Activated CD8-positive, alpha-beta T cell treated with anti-CD3 and anti-CD28 coated beads for 36 hours (primary cell): Measurements from ENCODE around the gene ERP27. TPM values are rescaled to one million over a fixed set of nuclear protein-coding genes. Genes with fewer than 3 reads are reported as not detected.

Source experiments
- ATAC-seq: fragments of 200-7000 bp; cut with Tn5 transposase; one replicate; pipeline ENCODE4 v1.10.0; 2021; ENCODE audit warnings: mild to moderate bottlenecking, moderate library complexity
- CTCF ChIA-PET: fragments of 350-600 bp; sonication (Branson Sonifier 250); formaldehyde crosslinking; loops from one replicate; lab custom pipeline; 2021; ENCODE audit warnings: antibody characterized with exemption; lab: Charles Lee
- POLR2A ChIA-PET: fragments of 350-600 bp; sonication (Branson Sonifier 250); formaldehyde crosslinking; loops from one replicate; lab custom pipeline; 2021; ENCODE audit warnings: antibody characterized with exemption; lab: Charles Lee
- DNase-seq: peaks from one replicate; pipeline ENCODE4 v3.0.0-alpha.2; 2020
- H3K27ac Mint-ChIP-seq: one replicate; pipeline ENCODE4 v1.8.0; 2021; ENCODE audit warnings: mild to moderate bottlenecking, mixed read lengths
- H3K27me3 Mint-ChIP-seq: one replicate; pipeline ENCODE4 v1.8.0; 2021; ENCODE audit warnings: mixed read lengths
- H3K36me3 Mint-ChIP-seq: one replicate; pipeline ENCODE4 v1.8.0; 2021; ENCODE audit warnings: low read depth, mixed read lengths
- H3K4me1 Mint-ChIP-seq: one replicate; pipeline ENCODE4 v1.8.0; 2021; ENCODE audit warnings: low read depth, mixed read lengths
- H3K4me3 Mint-ChIP-seq: one replicate; pipeline ENCODE4 v1.8.0; 2021; ENCODE audit warnings: mild to moderate bottlenecking, moderate library complexity, mixed read lengths
- H3K9me3 Mint-ChIP-seq: one replicate; pipeline ENCODE4 v1.8.0; 2021; ENCODE audit warnings: mixed read lengths
- CTCF ChIP-seq: fragments of 200-600 bp; IDR thresholded peaks from one replicate; pipeline ENCODE4 v1.8.0; 2022; ENCODE audit warnings: antibody characterized with exemption, mild to moderate bottlenecking
- intact Hi-C: fragments of 100-400 bp; cut with micrococcal nuclease; formaldehyde crosslinking; loops from one replicate; pipeline ENCODE4 v1.10.0; 2022
- total RNA-seq, 2 experiments: library from RNA; stranded (reverse); gene quantifications; one replicate each; pipeline ENCODE4 v1.2.3, GENCODE V29; 2021

ERP27 gene
- total RNA-seq, 2 experiments from 2014 or later: 2.3 to 3.4 TPM

- CTCF ChIA-PET: interaction anchor here (0.7 to 1.2 kb wide), 2 partner anchors 22 to 525 kb away, joined by 3 read pairs; no protein-coding TSS in a partner anchor
- Mint-ChIP-seq H3K36me3 (no peaks in the 10 kb centered on the region), H3K27me3 (no peaks in the 10 kb centered on the region), H3K4me3 (no peak overlapping the region), H3K9me3 (no peaks in the 10 kb centered on the region), H3K4me1 (peaks cover 3% of the 10 kb centered on the region), H3K27ac (no peak overlapping the region)
- no peak for TF ChIP-seq CTCF
- ATAC-seq (no peak), DNase-seq (no peak)
- intact Hi-C loops: no loop called here
- POLR2A ChIA-PET: no interaction called here
These were observed 64.7 kb downstream of the ERP27 start for GRCh38 chr12:14873440-14874185.

GRCh38 chr12:14871886-14872285 lies 66.5 kb downstream of the ERP27 start:
- ATAC-seq (no peak), DNase-seq (no peak)
- no peaks in the 10 kb centered on the region for H3K27me3 Mint-ChIP-seq
- TF ChIP-seq CTCF: no peak
- intact Hi-C loops: no loop called here
- H3K4me3 Mint-ChIP-seq: no peak overlapping the region
- no peak overlapping the region for H3K27ac Mint-ChIP-seq
- CTCF ChIA-PET: interaction anchor here (1.3 kb wide), 1 partner anchor 26 kb away, joined by 3 read pairs; no protein-coding TSS in a partner anchor
- H3K9me3 Mint-ChIP-seq: peaks cover 8% of the 10 kb centered on the region
- H3K4me1 Mint-ChIP-seq: peaks cover 3% of the 10 kb centered on the region
- POLR2A ChIA-PET: no interaction called here
- H3K36me3 Mint-ChIP-seq: peaks cover 2% of the 10 kb centered on the region

- CTCF ChIA-PET: interaction anchor here (1.3 to 2.0 kb wide), 3 partner anchors 13 to 26 kb away, joined by 3 to 5 read pairs (median 4); no protein-coding TSS in a partner anchor
- H3K27me3 Mint-ChIP-seq: no peaks in the 10 kb centered on the region
- peaks cover 2% of the 10 kb centered on the region for H3K36me3 Mint-ChIP-seq
- no peak for DNase-seq
- no peak for ATAC-seq
- POLR2A ChIA-PET: interaction anchor here (0.7 kb wide), 1 partner anchor 136 kb away, joined by 3 read pairs; no protein-coding TSS in a partner anchor
- TF ChIP-seq CTCF: no peak
- H3K4me3 Mint-ChIP-seq: no peak overlapping the region
- intact Hi-C loops: no loop called here
- peaks cover 8% of the 10 kb centered on the region for H3K9me3 Mint-ChIP-seq
- H3K27ac Mint-ChIP-seq: no peak overlapping the region
- peaks cover 3% of the 10 kb centered on the region for H3K4me1 Mint-ChIP-seq
These were observed 67.1 kb downstream of the ERP27 start for GRCh38 chr12:14871247-14871646.

GRCh38 chr12:14868916-14869506 lies 69.3 kb downstream of the ERP27 start:
- Mint-ChIP-seq H3K27me3 (peaks cover 2% of the 10 kb centered on the region), H3K27ac (no peak overlapping the region), H3K36me3 (peaks cover 2% of the 10 kb centered on the region), H3K4me1 (peaks cover 3% of the 10 kb centered on the region), H3K9me3 (peaks cover 8% of the 10 kb centered on the region), H3K4me3 (no peak overlapping the region)
- ChIA-PET CTCF (interaction anchor here (1.2 to 2.0 kb wide), 2 partner anchors 10 to 22 kb away, joined by 3 to 5 read pairs; no protein-coding TSS in a partner anchor), POLR2A (no interaction called here)
- no peak for TF ChIP-seq CTCF
- intact Hi-C loops: no loop called here
- ATAC-seq (no peak), DNase-seq (no peak)

Other genes with a start within 250 kb of the ERP27 start
- not detected for gene GUCY2C, start 241.9 kb downstream of the ERP27 start, total RNA-seq
- gene WBP11, start 135.1 kb downstream of the ERP27 start, total RNA-seq: 100 to 1,000 TPM; 123 to 130 TPM
- 1 to 10 TPM; 3.3 to 4.2 TPM for gene C12orf60, start 134.9 kb downstream of the ERP27 start, total RNA-seq
- gene SMCO3, start 124.4 kb downstream of the ERP27 start, total RNA-seq: not detected
- gene ART4, start 95.0 kb downstream of the ERP27 start, total RNA-seq: not detected
- gene MGP, start 52.7 kb downstream of the ERP27 start, total RNA-seq: not detected
- 100 to 1,000 TPM; 765 to 771 TPM for gene ARHGDIB, start 23.1 kb upstream of the ERP27 start, total RNA-seq
- gene PDE6H, start 34.5 kb upstream of the ERP27 start, total RNA-seq: not detected